ENCODE measurements around the gene SPATS1.
"Not testable (repeated sequence)": the region's sequence is repeated elsewhere in the genome, so short reads cannot be mapped to it uniquely, and the experiment has no call there.

DNA sequence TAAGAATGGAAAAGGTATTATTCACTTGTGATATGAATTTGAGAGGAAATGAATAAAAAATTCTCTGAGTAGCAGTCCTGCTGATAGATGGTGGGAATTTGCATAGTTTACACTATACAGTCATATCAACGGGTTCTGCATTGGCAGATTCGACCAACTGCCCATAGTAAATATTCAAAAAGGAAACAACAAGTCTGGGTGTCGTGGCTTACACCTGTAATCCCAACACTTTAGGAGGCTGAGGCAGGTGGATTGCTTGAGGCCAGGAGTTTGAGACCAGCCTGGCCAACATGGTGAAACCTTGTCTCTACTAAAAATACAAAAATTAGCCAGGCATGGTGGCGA, 8.2 kb downstream of the SPATS1 start:
- TF ChIP-seq, protein P1, sequence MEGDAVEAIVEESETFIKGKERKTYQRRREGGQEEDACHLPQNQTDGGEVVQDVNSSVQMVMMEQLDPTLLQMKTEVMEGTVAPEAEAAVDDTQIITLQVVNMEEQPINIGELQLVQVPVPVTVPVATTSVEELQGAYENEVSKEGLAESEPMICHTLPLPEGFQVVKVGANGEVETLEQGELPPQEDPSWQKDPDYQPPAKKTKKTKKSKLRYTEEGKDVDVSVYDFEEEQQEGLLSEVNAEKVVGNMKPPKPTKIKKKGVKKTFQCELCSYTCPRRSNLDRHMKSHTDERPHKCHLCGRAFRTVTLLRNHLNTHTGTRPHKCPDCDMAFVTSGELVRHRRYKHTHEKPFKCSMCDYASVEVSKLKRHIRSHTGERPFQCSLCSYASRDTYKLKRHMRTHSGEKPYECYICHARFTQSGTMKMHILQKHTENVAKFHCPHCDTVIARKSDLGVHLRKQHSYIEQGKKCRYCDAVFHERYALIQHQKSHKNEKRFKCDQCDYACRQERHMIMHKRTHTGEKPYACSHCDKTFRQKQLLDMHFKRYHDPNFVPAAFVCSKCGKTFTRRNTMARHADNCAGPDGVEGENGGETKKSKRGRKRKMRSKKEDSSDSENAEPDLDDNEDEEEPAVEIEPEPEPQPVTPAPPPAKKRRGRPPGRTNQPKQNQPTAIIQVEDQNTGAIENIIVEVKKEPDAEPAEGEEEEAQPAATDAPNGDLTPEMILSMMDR (IDR thresholded peaks at IDR 0.05) = not testable (repeated sequence)
- TF ChIP-seq POLR2A (IDR thresholded peaks at IDR 0.05) = not testable (repeated sequence)
